IMR-90 (cell line): ENCODE measurements around the gene SLC31A1.

Experiments used
- BHLHE40 ChIP-seq: fragments of 150-350 bp; IDR thresholded peaks from 2 replicates; pipeline ENCODE4 v1.6.1; 2016; ENCODE audit warnings: mild to moderate bottlenecking, low read depth, low read length
- CTCF ChIP-seq: conservative IDR thresholded peaks from 2 replicates; pipeline ENCODE4 v1.5.1; 2012; ENCODE audit warnings: mild to moderate bottlenecking, low read depth, low read length, improper control_type of control experiment
- POLR2A ChIP-seq: IDR thresholded peaks from 2 replicates; pipeline ENCODE4 v1.6.1; 2012; ENCODE audit warnings: mild to moderate bottlenecking, low read depth, low read length

GRCh38 chr9:113245894-113246293 is 24.6 kb downstream of the SLC31A1 start:
- TF ChIP-seq BHLHE40: no peak
- TF ChIP-seq POLR2A: no peak
- TF ChIP-seq CTCF: no peak
